Esophagus muscularis mucosa (tissue), 3 donors: ENCODE results near the gene NPTN.

Source experiments
- CTCF ChIP-seq, 3 experiments: fragments of 200-600 bp in 2 of 3; fragments of 450-650 bp in 1 of 3; sonication (generic) in 2 of 3; IDR thresholded peaks; one replicate each; pipeline ENCODE4 v1.5.1; 2017 to 2019; ENCODE audit warnings: antibody characterized with exemption in 3 of 3, mild to moderate bottlenecking in 2 of 3, moderate library complexity in 1 of 3
- POLR2A ChIP-seq: fragments of 450-650 bp; IDR thresholded peaks from one replicate; pipeline ENCODE4 v1.6.1; 2017; ENCODE audit warnings: antibody characterized with exemption, moderate library complexity, mild to moderate bottlenecking, low read depth
- POLR2AphosphoS5 ChIP-seq, 2 donors: sonication (generic); formaldehyde crosslinking; IDR thresholded peaks; one replicate each; pipeline ENCODE4 v1.6.1; 2017; ENCODE audit warnings: antibody characterized with exemption in 2 of 2

- TF ChIP-seq CTCF (IDR thresholded peaks at IDR 0.05) (no peak), POLR2A (no peak), POLR2AphosphoS5 (IDR thresholded peaks at IDR 0.05) (no peak)
These were observed 46.8 kb upstream of the NPTN start for GRCh38 chr15:73679964-73680363.
